ENCODE measurements around the gene GALNTL6.
A peak's percentile ranks its signal among the peaks of the same experiment; 100 is the strongest.

Gene GALNTL6

DNA sequence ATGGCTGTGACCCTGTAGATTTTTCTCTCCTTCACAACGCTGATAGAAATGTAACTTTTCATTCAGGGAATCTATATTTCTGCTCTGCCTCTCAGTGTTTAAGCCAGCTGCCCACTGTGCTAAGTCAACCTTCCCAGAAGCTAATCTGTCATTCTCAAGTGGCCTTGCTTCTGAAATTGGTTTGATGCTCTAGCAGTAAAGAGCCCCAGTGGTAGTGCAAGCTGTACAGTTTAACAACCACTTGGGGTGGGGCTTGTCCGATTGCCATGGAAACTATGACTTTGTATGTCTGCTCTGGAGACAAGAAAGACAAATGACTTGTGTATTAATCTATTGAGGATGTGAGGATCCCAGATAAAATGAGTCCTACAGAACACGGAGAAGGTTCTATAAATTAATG, 734.5 kb downstream of the GALNTL6 start:
- H3K4me3 ChIP-seq (ENCODE audit: low read depth, low read length), result no peak overlapping the region
- DNase-seq (ENCODE audit: low read depth), result no peak
- TF ChIP-seq, protein P1, sequence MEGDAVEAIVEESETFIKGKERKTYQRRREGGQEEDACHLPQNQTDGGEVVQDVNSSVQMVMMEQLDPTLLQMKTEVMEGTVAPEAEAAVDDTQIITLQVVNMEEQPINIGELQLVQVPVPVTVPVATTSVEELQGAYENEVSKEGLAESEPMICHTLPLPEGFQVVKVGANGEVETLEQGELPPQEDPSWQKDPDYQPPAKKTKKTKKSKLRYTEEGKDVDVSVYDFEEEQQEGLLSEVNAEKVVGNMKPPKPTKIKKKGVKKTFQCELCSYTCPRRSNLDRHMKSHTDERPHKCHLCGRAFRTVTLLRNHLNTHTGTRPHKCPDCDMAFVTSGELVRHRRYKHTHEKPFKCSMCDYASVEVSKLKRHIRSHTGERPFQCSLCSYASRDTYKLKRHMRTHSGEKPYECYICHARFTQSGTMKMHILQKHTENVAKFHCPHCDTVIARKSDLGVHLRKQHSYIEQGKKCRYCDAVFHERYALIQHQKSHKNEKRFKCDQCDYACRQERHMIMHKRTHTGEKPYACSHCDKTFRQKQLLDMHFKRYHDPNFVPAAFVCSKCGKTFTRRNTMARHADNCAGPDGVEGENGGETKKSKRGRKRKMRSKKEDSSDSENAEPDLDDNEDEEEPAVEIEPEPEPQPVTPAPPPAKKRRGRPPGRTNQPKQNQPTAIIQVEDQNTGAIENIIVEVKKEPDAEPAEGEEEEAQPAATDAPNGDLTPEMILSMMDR (conservative IDR thresholded peaks at IDR 0.05; ENCODE audit: low read depth, low read length), result no peak

DNA sequence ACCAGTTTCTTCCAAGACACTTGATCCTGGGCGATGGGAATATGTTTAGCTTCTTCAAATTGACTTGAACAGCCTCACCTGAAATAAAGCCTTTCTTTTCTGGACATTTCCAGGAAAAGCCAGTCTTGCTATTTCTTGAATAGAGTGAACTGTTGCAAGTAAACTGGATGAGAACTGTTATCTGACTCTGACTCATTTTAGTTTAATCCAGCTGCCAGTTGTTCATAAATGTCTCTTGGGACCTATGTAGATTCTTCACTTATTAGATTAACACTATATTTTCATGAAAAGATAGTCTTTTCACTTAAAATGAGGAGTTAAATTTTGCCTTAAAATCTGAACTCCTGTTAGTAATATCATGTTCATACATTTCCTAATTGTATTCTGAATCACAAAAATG, 740.0 kb downstream of the GALNTL6 start:
- TF ChIP-seq, protein P1 (conservative IDR thresholded peaks at IDR 0.05; ENCODE audit: low read depth, low read length), result no peak
- DNase-seq (ENCODE audit: low read depth), result peak; percentile 41
- no peak overlapping the region for H3K4me3 ChIP-seq (ENCODE audit: low read depth, low read length)

DNA sequence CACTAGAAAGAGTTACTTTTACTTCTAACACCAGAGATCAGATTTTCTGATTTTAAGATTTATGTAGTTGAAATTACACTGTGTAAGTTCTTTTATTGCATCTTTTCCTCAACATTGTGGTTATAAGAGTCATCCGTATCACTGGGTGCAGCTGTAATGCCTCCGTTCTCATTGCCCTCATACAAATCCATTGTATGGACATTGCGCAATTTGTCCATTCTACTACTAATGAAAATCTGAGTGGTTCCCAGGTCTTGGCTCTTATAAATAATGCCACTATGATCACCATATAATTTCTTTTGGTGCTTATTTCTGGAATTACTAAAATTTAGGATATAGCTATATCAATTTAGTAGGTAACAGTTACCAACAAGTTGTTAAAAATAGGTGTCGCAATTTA, 741.4 kb downstream of the GALNTL6 start:
- DNase-seq (ENCODE audit: low read depth), result no peak
- TF ChIP-seq, protein P1 (conservative IDR thresholded peaks at IDR 0.05; ENCODE audit: low read depth, low read length), result no peak

DNA sequence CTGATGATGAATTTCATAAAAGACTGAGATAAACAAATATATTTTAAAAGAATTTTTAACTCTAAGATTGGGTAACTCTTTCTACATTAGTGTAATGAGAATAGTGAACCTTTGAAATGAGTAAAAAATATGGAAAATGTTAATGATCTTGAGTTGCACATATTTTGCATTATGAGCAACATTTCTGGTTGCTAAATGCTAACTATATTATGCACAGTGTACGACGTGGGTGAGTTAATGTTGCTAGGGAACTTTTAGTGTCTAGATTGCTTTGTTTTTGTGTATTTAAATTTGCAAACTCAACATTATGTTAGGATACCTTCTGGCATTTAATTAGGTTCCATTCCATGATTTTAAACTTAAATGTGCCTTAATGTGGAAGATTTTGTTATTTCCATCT, 742.5 kb downstream of the GALNTL6 start:
- no peak for DNase-seq (ENCODE audit: low read depth)
- no peak overlapping the region for H3K4me3 ChIP-seq (ENCODE audit: low read depth, low read length)
- TF ChIP-seq, protein P1 (conservative IDR thresholded peaks at IDR 0.05; ENCODE audit: low read depth, low read length), result no peak

More for the DNA sequence above, 741.4 kb downstream of the GALNTL6 start:
- no peak overlapping the region for H3K4me3 ChIP-seq (ENCODE audit: low read depth, low read length)

DNA sequence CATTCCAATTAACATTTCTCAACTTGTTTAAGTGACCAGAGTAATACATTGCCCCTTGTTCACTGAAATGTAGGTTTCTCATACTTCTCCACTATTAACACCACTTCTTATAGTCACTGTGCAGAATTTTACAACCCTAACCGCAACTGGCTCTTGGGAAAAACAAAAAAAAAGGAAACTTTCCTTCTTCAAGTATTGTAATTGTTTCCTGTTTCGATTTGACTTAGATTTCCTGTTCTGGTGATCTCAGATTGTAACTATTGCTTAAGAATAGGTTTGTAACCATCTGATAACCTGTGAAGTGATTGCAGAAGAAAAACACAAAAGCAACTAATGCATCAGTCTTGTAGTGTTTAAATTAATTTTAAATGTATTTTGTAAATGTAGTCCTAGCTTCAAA, 760.7 kb downstream of the GALNTL6 start:
- TF ChIP-seq, protein P1 (conservative IDR thresholded peaks at IDR 0.05; ENCODE audit: low read depth, low read length), result no peak
- no peak overlapping the region for H3K4me3 ChIP-seq (ENCODE audit: low read depth, low read length)
- DNase-seq (ENCODE audit: low read depth), result peak; percentile 26

DNA sequence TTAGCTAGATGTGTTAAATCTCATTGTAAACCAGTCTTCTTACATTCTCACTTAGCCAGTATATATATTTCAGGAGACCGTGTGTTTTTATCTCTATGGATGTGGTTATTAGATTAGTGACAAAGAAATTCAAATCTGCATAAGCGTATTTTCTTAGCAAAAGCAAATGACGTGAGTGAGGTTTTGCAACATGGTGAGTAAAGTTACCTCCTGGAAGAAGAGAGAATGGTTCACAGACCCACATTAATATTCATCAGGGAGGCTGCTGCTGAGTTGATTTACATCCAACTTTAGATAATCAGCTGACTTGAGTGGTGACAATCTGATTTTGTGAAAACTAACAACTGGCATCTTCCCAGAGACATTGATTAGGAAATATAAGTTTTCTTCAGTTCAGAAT, 765.5 kb downstream of the GALNTL6 start:
- TF ChIP-seq, protein P1 (conservative IDR thresholded peaks at IDR 0.05; ENCODE audit: low read depth, low read length), result no peak
- DNase-seq (ENCODE audit: low read depth), result peak; percentile 56
- H3K4me3 ChIP-seq (ENCODE audit: low read depth, low read length), result no peak overlapping the region

DNA sequence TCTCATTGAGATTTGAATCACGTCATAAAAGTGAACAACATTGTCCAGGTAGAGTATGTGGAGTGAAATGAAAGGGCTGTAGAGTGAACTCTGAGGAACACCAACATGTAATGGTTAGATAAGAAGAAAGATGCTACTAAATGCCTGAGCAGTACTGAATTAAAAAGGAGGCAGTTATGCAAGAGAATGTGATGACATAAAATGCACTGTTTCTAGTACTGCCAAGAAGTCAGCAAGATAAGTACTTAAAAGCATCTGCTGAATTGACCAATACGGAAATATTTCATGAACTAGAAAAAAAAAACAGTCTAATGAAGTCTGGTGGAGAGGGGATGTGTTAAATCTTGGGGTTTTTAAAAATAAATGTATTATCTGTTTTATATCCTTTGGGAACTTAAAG, 771.6 kb downstream of the GALNTL6 start:
- TF ChIP-seq, protein P1 (conservative IDR thresholded peaks at IDR 0.05; ENCODE audit: low read depth, low read length), result no peak
- DNase-seq (ENCODE audit: low read depth), result peak; percentile 55

More for the DNA sequence above, 771.6 kb downstream of the GALNTL6 start:
- no peak overlapping the region for H3K4me3 ChIP-seq (ENCODE audit: low read depth, low read length)
